PC-9 (cell line): ENCODE data around the gene RAP1GAP2. TPM values are rescaled to one million over a fixed set of nuclear protein-coding genes. Genes with fewer than 3 reads are reported as not detected.

Experiments used
- BruUV-seq: library from RNA; stranded (reverse); fragments of 400-500 nt; replicated peaks from 2 replicates; lab custom pipeline; 2021; lab: Mats Ljungman, UMichigan
- CTCF ChIA-PET: fragments of 300-600 bp; sonication (Branson Sonifier 250); formaldehyde crosslinking; loops from one replicate; lab custom pipeline; 2022; ENCODE audit warnings: antibody characterized with exemption; lab: Charles Lee
- POLR2A ChIA-PET: fragments of 300-600 bp; sonication (Branson Sonifier 250); formaldehyde crosslinking; loops from one replicate; lab custom pipeline; 2022; ENCODE audit warnings: antibody characterized with exemption; ENCODE audit not compliant: unreplicated experiment; lab: Charles Lee
- DNase-seq, 2 experiments: peaks; one replicate each; pipeline versions ENCODE4 v3.0.0 to v3.0.0-alpha.2; 2015 to 2022; ENCODE audit warnings: mixed read lengths in 1 of 2
- H2AFZ ChIP-seq: fragments of 200-600 bp; sonication (generic); 2 replicates; pipeline ENCODE4 v1.8.1; 2017; ENCODE audit warnings: antibody characterized with exemption
- H3F3A ChIP-seq: fragments of 200-600 bp; sonication (generic); 2 replicates; pipeline ENCODE4 v1.8.1; 2017; ENCODE audit warnings: antibody characterized with exemption, mild to moderate bottlenecking, low read depth; ENCODE audit not compliant: insufficient read depth
- H3K27ac ChIP-seq: fragments of 200-600 bp; sonication (generic); 2 replicates; pipeline ENCODE4 v1.6.1; 2016; ENCODE audit warnings: mixed run types
- H3K27me3 ChIP-seq: fragments of 200-600 bp; sonication (generic); 2 replicates; pipeline ENCODE4 v1.6.1; 2016; ENCODE audit warnings: low read depth, mixed run types; ENCODE audit not compliant: insufficient read depth
- H3K36me3 ChIP-seq: fragments of 200-600 bp; sonication (generic); 2 replicates; pipeline ENCODE4 v1.6.1; 2016; ENCODE audit warnings: low read depth, mixed run types
- H3K4me1 ChIP-seq: fragments of 200-600 bp; sonication (generic); replicated peaks from 2 replicates; pipeline ENCODE4 v1.6.1; 2016; ENCODE audit warnings: mixed run types; ENCODE audit not compliant: insufficient read depth
- H3K4me2 ChIP-seq: fragments of 200-600 bp; sonication (generic); 2 replicates; pipeline ENCODE4 v1.6.1; 2017; ENCODE audit warnings: mixed run types
- H3K4me3 ChIP-seq: fragments of 200-600 bp; sonication (generic); 2 replicates; pipeline ENCODE4 v1.6.1; 2016; ENCODE audit warnings: mixed run types
- H3K79me2 ChIP-seq: fragments of 200-600 bp; sonication (generic); 2 replicates; pipeline ENCODE4 v1.6.1; 2017; ENCODE audit warnings: low read depth, mixed run types
- H3K9me2 ChIP-seq: fragments of 200-600 bp; sonication (generic); 2 replicates; pipeline ENCODE4 v1.8.1; 2017; ENCODE audit warnings: mild to moderate bottlenecking; ENCODE audit not compliant: insufficient read depth
- H3K9me3 ChIP-seq: fragments of 200-600 bp; sonication (generic); 2 replicates; pipeline ENCODE4 v1.8.1; 2016; ENCODE audit warnings: low read depth; ENCODE audit not compliant: insufficient read depth
- H4K20me1 ChIP-seq: fragments of 200-600 bp; sonication (generic); 2 replicates; pipeline ENCODE4 v1.8.1; 2017; ENCODE audit not compliant: insufficient read depth
- CTCF ChIP-seq: fragments of 200-600 bp; sonication (generic); conservative IDR thresholded peaks from 2 replicates; pipeline ENCODE4 v1.6.1; 2017; ENCODE audit warnings: mixed run types, antibody characterized with exemption, mild to moderate bottlenecking, moderate library complexity
- EZH2 ChIP-seq: fragments of 200-600 bp; sonication (generic); IDR thresholded peaks from 2 replicates; pipeline ENCODE4 v1.8.0; 2017; ENCODE audit warnings: antibody characterized with exemption, low read depth
- intact Hi-C: fragments of 100-400 bp; cut with micrococcal nuclease; formaldehyde crosslinking; loops from one replicate; pipeline ENCODE4 v1.10.0; 2022; ENCODE audit not compliant: unreplicated experiment
- total RNA-seq: library from RNA; stranded (reverse); gene quantifications from 2 replicates; pipeline ENCODE4 v1.2.3, GENCODE V29; 2021

RAP1GAP2 gene
- total RNA-seq, 1 experiment from 2014 or later, result 10.1 TPM

GRCh38 chr17:2903193-2903974, 107.1 kb downstream of the RAP1GAP2 start:
- Histone ChIP-seq H3K4me1 (no peaks in the 10 kb centered on the region), H3K9me3 (peaks cover 3% of the 10 kb centered on the region; the same call in 1 of the 2 replicates), H3K36me3 (no peaks in the 10 kb centered on the region), H2AFZ (no peak overlapping the region), H3K79me2 (no peaks in the 10 kb centered on the region), H3K4me3 (no peak overlapping the region), H3K27ac (no peak overlapping the region), H3K27me3 (no peaks in the 10 kb centered on the region), H3K9me2 (no peaks in the 10 kb centered on the region), H3F3A (no peaks in the 10 kb centered on the region), H3K4me2 (no peak overlapping the region), H4K20me1 (no peaks in the 10 kb centered on the region)
- no peak for TF ChIP-seq CTCF
- intact Hi-C loops, result no loop called here
- no TSS peak for BruUV-seq
- CTCF ChIA-PET, result no interaction called here
- DNase-seq, result no peak
- POLR2A ChIA-PET, result no interaction called here

- Histone ChIP-seq H3K9me2 (no peaks in the 10 kb centered on the region), H4K20me1 (no peaks in the 10 kb centered on the region; the same call in 1 of the 2 replicates), H3K9me3 (peaks cover 3% of the 10 kb centered on the region; the same call in 1 of the 2 replicates), H2AFZ (no peak overlapping the region), H3K4me1 (no peaks in the 10 kb centered on the region), H3K79me2 (no peaks in the 10 kb centered on the region), H3F3A (no peaks in the 10 kb centered on the region), H3K4me3 (no peak overlapping the region), H3K4me2 (no peak overlapping the region), H3K27ac (no peak overlapping the region), H3K27me3 (no peaks in the 10 kb centered on the region), H3K36me3 (no peaks in the 10 kb centered on the region)
- CTCF ChIA-PET, result no interaction called here
- no peak for DNase-seq
- TF ChIP-seq EZH2 (no peak), CTCF (no peak)
- POLR2A ChIA-PET, result no interaction called here
- intact Hi-C loops, result no loop called here
- no TSS peak for BruUV-seq
Measured at GRCh38 chr17:2904135-2904534, 107.9 kb downstream of the RAP1GAP2 start.

GRCh38 chr17:2905269-2905668, 109.0 kb downstream of the RAP1GAP2 start:
- no peak for TF ChIP-seq EZH2
- no peak for TF ChIP-seq CTCF
- Histone ChIP-seq H2AFZ (no peak overlapping the region), H3K4me2 (no peak overlapping the region), H3K79me2 (no peaks in the 10 kb centered on the region), H3K27ac (no peak overlapping the region), H3K9me3 (peaks cover 3% of the 10 kb centered on the region; the same call in 1 of the 2 replicates), H3K4me3 (no peak overlapping the region), H3K9me2 (no peaks in the 10 kb centered on the region), H4K20me1 (no peaks in the 10 kb centered on the region; the same call in 1 of the 2 replicates), H3F3A (no peaks in the 10 kb centered on the region), H3K4me1 (no peaks in the 10 kb centered on the region), H3K36me3 (no peaks in the 10 kb centered on the region), H3K27me3 (no peaks in the 10 kb centered on the region)
- CTCF ChIA-PET, result no interaction called here
- BruUV-seq, result no TSS peak
- intact Hi-C loops, result no loop called here
- POLR2A ChIA-PET, result no interaction called here
- no peak for DNase-seq
